AG09319 (cell line): ENCODE measurements around the gene KXD1.

Experiments used
- DNase-seq: peaks from one replicate; pipeline ENCODE4 v3.0.0-alpha.2; 2010; ENCODE audit warnings: low read depth; ENCODE audit errors: extremely low read depth
- CTCF ChIP-seq: IDR thresholded peaks from 2 replicates; pipeline ENCODE4 v1.5.1; 2011; ENCODE audit warnings: low read depth, mild to moderate bottlenecking, inconsistent platforms, low read length, moderate library complexity

Gene KXD1

GRCh38 chr19:18601875-18602274 lies 44.2 kb downstream of the KXD1 start:
- no peak for DNase-seq
- no peak for TF ChIP-seq CTCF

DNA sequence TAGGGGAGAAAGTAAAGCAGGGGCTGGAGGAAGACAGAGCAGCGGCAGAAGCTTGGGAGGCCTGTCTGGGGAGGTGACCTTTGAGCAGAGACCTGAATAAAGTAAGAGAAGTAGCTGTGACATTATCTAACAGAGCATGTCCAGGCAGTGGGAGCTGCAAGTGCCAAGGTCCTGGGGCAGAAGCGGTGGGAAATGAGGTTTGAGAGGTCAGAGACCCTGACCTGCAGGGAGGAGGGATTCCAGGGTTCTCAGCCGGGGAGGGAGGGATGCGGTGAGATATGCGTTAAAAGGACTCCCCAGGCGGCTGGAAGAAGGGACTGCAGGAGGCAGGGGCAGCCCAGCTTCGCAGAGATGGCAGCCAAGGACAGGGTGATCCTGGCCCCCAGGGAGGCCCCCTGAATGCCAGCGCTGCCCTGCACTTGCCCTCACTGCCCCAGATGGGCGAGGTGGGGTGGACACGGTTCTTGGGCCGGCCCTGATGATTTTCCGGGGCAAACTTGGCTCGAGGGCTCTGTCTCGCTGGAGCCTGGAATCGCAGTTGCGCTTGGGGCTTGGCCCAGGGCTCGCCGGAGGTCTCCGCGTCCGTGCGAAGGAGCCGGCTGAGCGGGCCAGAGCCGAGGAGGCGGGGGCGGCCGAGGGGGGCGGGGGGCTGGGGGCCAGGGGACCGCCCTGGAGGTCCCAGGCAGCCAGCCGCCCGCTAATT lies 45.7 kb downstream of the KXD1 start:
- DNase-seq = no peak
- peak; percentile 26 for TF ChIP-seq CTCF

DNA sequence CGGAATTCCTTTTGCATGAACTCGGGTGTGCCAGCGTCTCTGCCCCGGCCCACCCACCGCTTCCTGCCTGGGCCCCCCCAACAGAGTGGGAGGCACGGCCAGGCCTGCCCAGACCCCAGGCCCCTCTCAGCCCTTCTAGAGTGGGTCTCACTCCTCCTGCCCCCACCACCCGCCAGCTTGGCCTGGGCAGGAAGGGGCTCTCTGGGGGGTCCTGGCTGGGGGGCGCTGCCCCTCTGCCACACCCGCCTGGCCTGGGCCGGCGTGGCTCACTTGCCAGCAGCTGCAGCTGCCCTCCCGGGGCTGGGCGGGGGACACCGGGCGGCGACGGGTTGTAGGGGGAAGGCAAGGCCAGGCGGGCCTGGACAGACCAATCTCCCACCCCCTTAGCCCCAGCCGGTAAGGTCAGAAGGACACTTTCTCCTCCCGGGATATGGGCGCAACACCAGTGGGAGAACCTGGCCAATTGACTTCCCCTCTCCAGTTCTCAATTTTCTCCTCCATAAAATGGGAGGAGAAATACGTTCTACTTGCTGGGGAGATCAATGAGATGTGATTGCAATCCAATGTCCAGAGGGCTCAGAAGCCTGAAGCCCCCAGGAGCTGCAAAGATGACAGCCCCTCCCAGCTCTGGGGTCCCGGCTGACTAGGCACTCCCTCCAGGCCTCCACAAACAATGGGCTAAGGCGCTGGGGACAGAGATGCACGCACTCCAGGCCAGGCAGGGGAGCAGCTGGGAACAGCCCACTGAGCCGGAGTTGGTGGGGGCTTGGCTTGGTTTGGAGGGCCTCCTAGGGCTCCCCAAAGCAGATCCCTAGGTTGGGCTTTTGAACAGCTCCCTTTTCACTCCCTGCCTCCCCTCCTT lies 46.5 kb downstream of the KXD1 start:
- TF ChIP-seq CTCF = no peak
- DNase-seq = no peak

GRCh38 chr19:18604820-18605159 lies 47.1 kb downstream of the KXD1 start:
- no peak for DNase-seq
- TF ChIP-seq CTCF = no peak

- DNase-seq = no peak
- no peak for TF ChIP-seq CTCF
These were observed 47.5 kb downstream of the KXD1 start for GRCh38 chr19:18605196-18605545.

DNA sequence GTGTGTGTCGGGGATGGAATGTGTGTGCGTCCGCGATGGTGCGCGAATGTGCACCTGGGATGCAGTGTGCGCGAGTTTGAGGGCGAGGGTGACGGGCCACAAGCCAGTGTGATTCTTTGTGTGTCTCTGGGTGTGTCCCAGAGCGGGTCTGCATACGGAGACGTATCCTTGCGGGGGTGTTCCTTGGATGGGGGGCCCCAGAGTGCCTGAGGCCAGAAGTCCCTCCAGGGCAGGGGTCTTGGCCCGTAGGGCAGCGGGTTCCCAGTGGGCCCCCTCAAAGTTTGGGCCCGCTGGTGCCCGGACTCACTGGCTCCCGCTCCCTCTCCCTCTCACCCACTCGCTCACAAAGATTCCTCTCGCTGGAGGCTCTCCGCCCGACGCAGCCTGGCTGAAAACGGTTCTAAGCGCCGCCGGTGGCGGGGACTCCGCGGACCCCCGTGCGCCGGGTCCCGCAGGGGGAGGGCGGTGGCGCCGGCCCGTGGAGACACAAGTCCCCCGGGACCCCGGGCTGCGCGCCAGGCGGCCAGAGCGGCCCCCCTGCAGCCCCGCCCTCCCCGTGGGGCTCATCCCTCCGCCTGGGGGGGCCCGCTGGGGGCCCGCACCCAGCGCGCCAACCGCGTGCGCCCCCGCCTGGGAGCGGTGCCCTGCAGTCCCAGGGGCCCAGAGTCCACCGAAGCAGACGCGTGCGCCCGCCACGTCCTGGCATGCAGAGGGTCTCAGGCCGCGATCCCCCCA lies 48.0 kb downstream of the KXD1 start:
- DNase-seq = no peak
- TF ChIP-seq CTCF = no peak
